Left lung (tissue), 10 donors: Measurements from ENCODE around the gene AMZ1. TPM values are rescaled to one million over a fixed set of nuclear protein-coding genes. Genes with fewer than 3 reads are reported as not detected.

Experiments used
- ATAC-seq: fragments of 200-7000 bp; cut with Tn5 transposase; one replicate; pipeline ENCODE4 v1.9.1; 2020; ENCODE audit warnings: moderate library complexity
- DNase-seq, 4 donors: peaks; one replicate each; pipeline ENCODE4 v3.0.0-alpha.2; 2013 to 2020
- H3K27ac ChIP-seq, 2 donors: fragments of 200-600 bp; sonication (generic) in 1 of 2; one replicate each; pipeline versions ENCODE4 v1.5.0 to v1.8.0; 2020 to 2021
- H3K27me3 ChIP-seq, 2 donors: fragments of 200-600 bp; sonication (generic) in 1 of 2; one replicate each; pipeline versions ENCODE4 v1.5.0 to v1.8.0; 2020 to 2021
- H3K36me3 ChIP-seq, 2 donors: fragments of 200-600 bp; sonication (generic) in 1 of 2; one replicate each; pipeline versions ENCODE4 v1.5.0 to v1.8.0; 2020 to 2021
- H3K4me1 ChIP-seq, 2 donors: fragments of 200-600 bp; one replicate each; pipeline ENCODE4 v1.8.0; 2021
- H3K4me3 ChIP-seq, 2 donors: fragments of 200-600 bp; sonication (generic) in 1 of 2; one replicate each; pipeline versions ENCODE4 v1.5.0 to v1.8.0; 2020 to 2021; ENCODE audit warnings: mild to moderate bottlenecking in 1 of 2
- H3K9me3 ChIP-seq, 2 donors: fragments of 200-600 bp; sonication (generic) in 1 of 2; one replicate each; pipeline versions ENCODE4 v1.5.0 to v1.8.0; 2020 to 2021
- CTCF ChIP-seq, 2 donors: fragments of 200-600 bp; sonication (generic) in 1 of 2; IDR thresholded peaks; one replicate each; pipeline versions ENCODE4 v1.5.0 to v1.8.0; 2021; ENCODE audit warnings: antibody characterized with exemption in 2 of 2
- intact Hi-C, 2 donors: fragments of 100-400 bp; cut with DNase I; formaldehyde crosslinking; loops; one replicate each; pipeline versions ENCODE4 v1.11.2 to v1.14.2; 2022
- polyA plus RNA-seq, 6 donors: library from polyadenylated mRNA; unstranded; fragments of 120-200 nt; gene quantifications; one replicate each; pipeline ENCODE4 v1.2.1, GENCODE V29; 2013; ENCODE audit not compliant: insufficient read length in 6 of 6
- total RNA-seq, 2 donors: library from RNA; stranded (reverse); fragmentation: NEBNext Ultra II Directional; extraction: Animal tissue kit (Norgen Biotek cat#: 25700); gene quantifications; one replicate each; pipeline ENCODE4 v1.2.1, GENCODE V29; 2021
- donor health status: DM: no; HTN: yes; CAD: no.
- donor health status: DM: no; HTN: no; CAD: no.

The AMZ1 gene
- total and polyA plus RNA-seq, 8 donors = 0.13 to 1.7 (median 0.71) TPM

- no peak for TF ChIP-seq CTCF (IDR thresholded peaks at IDR 0.05)
- ATAC-seq (no peak), DNase-seq (no peak)
- intact Hi-C loops = no loop called here
- Histone ChIP-seq H3K36me3 (no peaks in the 10 kb centered on the region), H3K9me3 (no peaks in the 10 kb centered on the region), H3K4me3 (no peak overlapping the region), H3K27me3 (no peaks in the 10 kb centered on the region), H3K4me1 (peaks cover 14 to 23% of the 10 kb centered on the region in 2 donors), H3K27ac (no peak overlapping the region)
Observed at GRCh38 chr7:2754086-2754485, 66.1 kb downstream of the AMZ1 start.

- intact Hi-C loops = no loop called here
Observed at GRCh38 chr7:2754912-2755311, 66.9 kb downstream of the AMZ1 start.

GRCh38 chr7:2755531-2755930 is 67.5 kb downstream of the AMZ1 start:
- Histone ChIP-seq H3K4me3 (no peak overlapping the region), H3K27me3 (no peaks in the 10 kb centered on the region), H3K9me3 (no peaks in the 10 kb centered on the region), H3K27ac (no peak overlapping the region), H3K36me3 (no peaks in the 10 kb centered on the region), H3K4me1 (peaks cover 28 to 37% of the 10 kb centered on the region in 2 donors)
- no peak for ATAC-seq
- DNase-seq = no peak
- intact Hi-C loops = no loop called here
- TF ChIP-seq CTCF (IDR thresholded peaks at IDR 0.05) = no peak

More at GRCh38 chr7:2754912-2755311, 66.9 kb downstream of the AMZ1 start:
- Histone ChIP-seq H3K27me3 (no peaks in the 10 kb centered on the region), H3K9me3 (no peaks in the 10 kb centered on the region), H3K36me3 (no peaks in the 10 kb centered on the region), H3K4me3 (no peak overlapping the region), H3K27ac (no peak overlapping the region), H3K4me1 (peaks cover 23 to 31% of the 10 kb centered on the region in 2 donors)
- ATAC-seq (no peak), DNase-seq (peak in 1 of 4 donors; percentile 64)
- TF ChIP-seq CTCF (IDR thresholded peaks at IDR 0.05) = no peak

GRCh38 chr7:2757361-2757903 is 69.4 kb downstream of the AMZ1 start:
- H3K4me1 ChIP-seq = peaks cover 28 to 56% of the 10 kb centered on the region in 2 donors
- no peak for TF ChIP-seq CTCF (IDR thresholded peaks at IDR 0.05)
- intact Hi-C loops = no loop called here

GRCh38 chr7:2757904-2758672 is 70.1 kb downstream of the AMZ1 start:
- Histone ChIP-seq H3K4me1 (peaks cover 28 to 56% of the 10 kb centered on the region in 2 donors), H3K4me3 (no peak overlapping the region)

More at GRCh38 chr7:2757361-2757903, 69.4 kb downstream of the AMZ1 start:
- no peak overlapping the region for H3K4me3 ChIP-seq
- no peaks in the 10 kb centered on the region for H3K27me3 ChIP-seq
- no peaks in the 10 kb centered on the region for H3K36me3 ChIP-seq
- ATAC-seq (peak; percentile 2), DNase-seq (peak in 1 of 4 donors; percentile 56)
- peak overlapping the region; percentile 86 to 88 for H3K27ac ChIP-seq
- no peaks in the 10 kb centered on the region for H3K9me3 ChIP-seq

More at GRCh38 chr7:2757904-2758672, 70.1 kb downstream of the AMZ1 start:
- H3K27me3 ChIP-seq = no peaks in the 10 kb centered on the region
- no peaks in the 10 kb centered on the region for H3K36me3 ChIP-seq
- DNase-seq = peak in 2 of 4 donors; percentile 45 to 79
- ATAC-seq = peak; percentile 75
- intact Hi-C loops = no loop called here
- H3K9me3 ChIP-seq = no peaks in the 10 kb centered on the region
- TF ChIP-seq CTCF (IDR thresholded peaks at IDR 0.05) = no peak
- peak overlapping the region; percentile 86 to 88 for H3K27ac ChIP-seq
